Measurements from ENCODE around the gene PHF24. TPM values are rescaled to one million over a fixed set of nuclear protein-coding genes. Genes with fewer than 3 reads are reported as not detected.

Gene PHF24
- total RNA-seq, 4 donors from 2014 or later: 0.44 to 2.7 (median 1.5) TPM

GRCh38 chr9:34997379-34997781 lies 39.3 kb downstream of the PHF24 start:
- intact Hi-C loops (cut with DNase I; ENCODE audit: low total_unique reads): no loop called here
- TF ChIP-seq POLR2A (IDR thresholded peaks at IDR 0.05): no peak
- TF ChIP-seq, protein P1, sequence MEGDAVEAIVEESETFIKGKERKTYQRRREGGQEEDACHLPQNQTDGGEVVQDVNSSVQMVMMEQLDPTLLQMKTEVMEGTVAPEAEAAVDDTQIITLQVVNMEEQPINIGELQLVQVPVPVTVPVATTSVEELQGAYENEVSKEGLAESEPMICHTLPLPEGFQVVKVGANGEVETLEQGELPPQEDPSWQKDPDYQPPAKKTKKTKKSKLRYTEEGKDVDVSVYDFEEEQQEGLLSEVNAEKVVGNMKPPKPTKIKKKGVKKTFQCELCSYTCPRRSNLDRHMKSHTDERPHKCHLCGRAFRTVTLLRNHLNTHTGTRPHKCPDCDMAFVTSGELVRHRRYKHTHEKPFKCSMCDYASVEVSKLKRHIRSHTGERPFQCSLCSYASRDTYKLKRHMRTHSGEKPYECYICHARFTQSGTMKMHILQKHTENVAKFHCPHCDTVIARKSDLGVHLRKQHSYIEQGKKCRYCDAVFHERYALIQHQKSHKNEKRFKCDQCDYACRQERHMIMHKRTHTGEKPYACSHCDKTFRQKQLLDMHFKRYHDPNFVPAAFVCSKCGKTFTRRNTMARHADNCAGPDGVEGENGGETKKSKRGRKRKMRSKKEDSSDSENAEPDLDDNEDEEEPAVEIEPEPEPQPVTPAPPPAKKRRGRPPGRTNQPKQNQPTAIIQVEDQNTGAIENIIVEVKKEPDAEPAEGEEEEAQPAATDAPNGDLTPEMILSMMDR (IDR thresholded peaks at IDR 0.05): no peak
- DNase-seq (ENCODE audit: low spot score in 2 of 2): no peak
- H3K4me3 ChIP-seq (ENCODE audit: low read depth, poor library complexity, severe bottlenecking): no peak overlapping the region

GRCh38 chr9:34998266-34998665 lies 40.2 kb downstream of the PHF24 start:
- TF ChIP-seq, protein P1 (IDR thresholded peaks at IDR 0.05): no peak
- no peak for TF ChIP-seq POLR2A (IDR thresholded peaks at IDR 0.05)
- intact Hi-C loops (cut with DNase I; ENCODE audit: low total_unique reads): no loop called here
- 82 to 87% methylated on average over 3 of the region's 3 CpGs for WGBS, 2 donors

DNA sequence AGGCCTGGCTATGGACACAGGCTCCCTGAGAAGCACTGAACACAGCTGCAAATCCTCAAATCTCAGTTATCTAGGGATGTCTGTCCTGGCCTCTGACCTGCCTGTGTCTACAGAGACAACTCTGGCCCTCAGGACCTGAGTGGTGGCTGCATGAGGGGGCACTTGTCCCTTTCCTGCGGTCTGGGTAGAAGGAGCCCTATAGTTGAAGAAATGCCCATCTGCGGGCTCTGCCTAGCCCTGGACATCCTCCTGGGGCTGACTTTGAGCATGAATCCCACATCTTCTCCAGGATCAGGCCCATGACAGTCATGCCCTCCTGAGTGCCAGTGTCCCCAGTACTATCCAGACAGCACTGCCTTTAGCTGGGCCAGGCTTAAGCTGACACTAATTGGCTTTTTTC lies 41.5 kb downstream of the PHF24 start:
- intact Hi-C loops (cut with DNase I; ENCODE audit: low total_unique reads): no loop called here
- DNase-seq (ENCODE audit: low spot score in 2 of 2): no peak
- 92 to 100% methylated on average over 2 of the region's 2 CpGs for WGBS, 2 donors

More at GRCh38 chr9:34998266-34998665, 40.2 kb downstream of the PHF24 start:
- H3K4me3 ChIP-seq (ENCODE audit: low read depth, poor library complexity, severe bottlenecking): no peak overlapping the region
- peak in 1 of 2 donors; percentile 69 for DNase-seq (ENCODE audit: low spot score in 2 of 2)

GRCh38 chr9:35000535-35001284 lies 42.6 kb downstream of the PHF24 start:
- 74 to 81% methylated on average over 6 of the region's 6 CpGs for WGBS, 2 donors
- no peak for TF ChIP-seq POLR2A (IDR thresholded peaks at IDR 0.05)
- TF ChIP-seq, protein P1 (IDR thresholded peaks at IDR 0.05): no peak
- no peak for DNase-seq (ENCODE audit: low spot score in 2 of 2)
- H3K4me3 ChIP-seq (ENCODE audit: low read depth, poor library complexity, severe bottlenecking): no peak overlapping the region
- intact Hi-C loops (cut with DNase I; ENCODE audit: low total_unique reads): no loop called here

More for the DNA sequence above, 41.5 kb downstream of the PHF24 start:
- TF ChIP-seq, protein P1 (IDR thresholded peaks at IDR 0.05): no peak
- no peak for TF ChIP-seq POLR2A (IDR thresholded peaks at IDR 0.05)
- H3K4me3 ChIP-seq (ENCODE audit: low read depth, poor library complexity, severe bottlenecking): no peak overlapping the region

- TF ChIP-seq POLR2A (IDR thresholded peaks at IDR 0.05): no peak
- TF ChIP-seq, protein P1 (IDR thresholded peaks at IDR 0.05): no peak
- intact Hi-C loops (cut with DNase I; ENCODE audit: low total_unique reads): no loop called here
- no peak for DNase-seq (ENCODE audit: low spot score in 2 of 2)
- H3K4me3 ChIP-seq (ENCODE audit: low read depth, poor library complexity, severe bottlenecking): no peak overlapping the region
- 67 to 76% methylated on average over 2 of the region's 2 CpGs for WGBS, 2 donors
Measured at GRCh38 chr9:35001285-35001677, 43.2 kb downstream of the PHF24 start.

Data from lower leg skin (tissue), 4 donors.